ENCODE measurements around the gene ANXA5. TPM values are rescaled to one million over a fixed set of nuclear protein-coding genes. Genes with fewer than 3 reads are reported as not detected.
A peak's percentile ranks its signal among the peaks of the same experiment; 100 is the strongest.

ANXA5 gene
- total and polyA plus RNA-seq, 7 donors = 59.1 to 264 (median 116) TPM

- ATAC-seq = peak; percentile 95 to 99 (median 98)
- intact Hi-C loops (cut with DNase I) = no loop called here
These were observed 14.7 kb upstream of the ANXA5 start for GRCh38 chr4:121711263-121712000.

GRCh38 chr4:121709766-121710405 is 13.1 kb upstream of the ANXA5 start:
- no peak for ATAC-seq
- no peak overlapping the region for H3K4me3 ChIP-seq
- no peak for DNase-seq
- WGBS, 3 donors = 85 to 97% (median 92%) methylated on average over 3 of the region's 3 CpGs
- no peak overlapping the region for H3K27ac ChIP-seq
- no peak for TF ChIP-seq CTCF (IDR thresholded peaks at IDR 0.05)
- no peaks in the 10 kb centered on the region for H3K4me1 ChIP-seq
- intact Hi-C loops (cut with DNase I) = no loop called here
- no peaks in the 10 kb centered on the region for H3K9me3 ChIP-seq
- H3K27me3 ChIP-seq (ENCODE audit: insufficient read depth in 3 of 3, low read length in 2 of 3) = peaks cover 0 to 3% (median 0%) of the 10 kb centered on the region in 3 donors
- no peaks in the 10 kb centered on the region for H3K36me3 ChIP-seq (ENCODE audit: insufficient read depth in 1 of 2, low read depth in 1 of 2)

More at GRCh38 chr4:121711263-121712000, 14.7 kb upstream of the ANXA5 start:
- peak overlapping the region; percentile 42 for H3K4me3 ChIP-seq
- DNase-seq = peak; percentile 90 to 91
- peak overlapping the region; percentile 59 for H3K27ac ChIP-seq
- H3K4me1 ChIP-seq = no peaks in the 10 kb centered on the region
- no peaks in the 10 kb centered on the region for H3K36me3 ChIP-seq (ENCODE audit: insufficient read depth in 1 of 2, low read depth in 1 of 2)
- H3K9me3 ChIP-seq = no peaks in the 10 kb centered on the region
- peaks cover 0 to 3% (median 0%) of the 10 kb centered on the region in 3 donors for H3K27me3 ChIP-seq (ENCODE audit: insufficient read depth in 3 of 3, low read length in 2 of 3)
- 3 to 8% (median 5%) methylated on average over 18 of the region's 18 CpGs for WGBS, 3 donors
- no peak for TF ChIP-seq CTCF (IDR thresholded peaks at IDR 0.05)

GRCh38 chr4:121707344-121707743 is 10.6 kb upstream of the ANXA5 start:
- Histone ChIP-seq H3K4me1 (no peaks in the 10 kb centered on the region), H3K36me3 (ENCODE audit: insufficient read depth in 1 of 2, low read depth in 1 of 2) (no peaks in the 10 kb centered on the region)
- intact Hi-C loops (cut with DNase I) = no loop called here

GRCh38 chr4:121706595-121707021 is 9.8 kb upstream of the ANXA5 start:
- Histone ChIP-seq H3K4me1 (no peaks in the 10 kb centered on the region), H3K27me3 (ENCODE audit: insufficient read depth in 3 of 3, low read length in 2 of 3) (peaks cover 0 to 3% (median 0%) of the 10 kb centered on the region in 3 donors), H3K4me3 (no peak overlapping the region), H3K27ac (no peak overlapping the region), H3K9me3 (no peaks in the 10 kb centered on the region), H3K36me3 (ENCODE audit: insufficient read depth in 1 of 2, low read depth in 1 of 2) (no peaks in the 10 kb centered on the region)
- ATAC-seq (no peak), DNase-seq (no peak)
- 70 to 78% (median 75%) methylated on average over 4 of the region's 4 CpGs for WGBS, 3 donors
- intact Hi-C loops (cut with DNase I) = no loop called here
- TF ChIP-seq CTCF (IDR thresholded peaks at IDR 0.05) = no peak

More at GRCh38 chr4:121707344-121707743, 10.6 kb upstream of the ANXA5 start:
- H3K4me3 ChIP-seq = no peak overlapping the region
- no peak overlapping the region for H3K27ac ChIP-seq
- H3K27me3 ChIP-seq (ENCODE audit: insufficient read depth in 3 of 3, low read length in 2 of 3) = peaks cover 0 to 3% (median 0%) of the 10 kb centered on the region in 3 donors
- DNase-seq (no peak), ATAC-seq (no peak)
- no peak for TF ChIP-seq CTCF (IDR thresholded peaks at IDR 0.05)
- no peaks in the 10 kb centered on the region for H3K9me3 ChIP-seq

Measured in psoas muscle (tissue), 8 donors.